Activated CD4-positive, CD25-positive, alpha-beta regulatory T cell treated with anti-CD3 and anti-CD28 coated beads, Interleukin-2, amount 50 U/mL, for 72 hours (primary cell): ENCODE measurements around the gene METTL1.

Source experiments
- DNase-seq: peaks from one replicate; pipeline ENCODE4 v3.0.0; 2021

Gene METTL1

GRCh38 chr12:57752668-57753000 lies 19.3 kb downstream of the METTL1 start:
- no peak for DNase-seq

GRCh38 chr12:57751788-57752667 lies 19.9 kb downstream of the METTL1 start, which contains the start of gene CDK4:
Gene CDK4, minus strand, starts transcription at chr12:57752310. Its CDS starts 593 bp downstream, at chr12:57751717.
- DNase-seq: peak; percentile 96

GRCh38 chr12:57751432-57751787 lies 20.5 kb downstream of the METTL1 start:
- no peak for DNase-seq

- no peak for DNase-seq
Observed at GRCh38 chr12:57750561-57751431, 21.1 kb downstream of the METTL1 start.

- no peak for DNase-seq
Observed at GRCh38 chr12:57749061-57749460, 22.8 kb downstream of the METTL1 start.

- DNase-seq: no peak
Observed at GRCh38 chr12:57746025-57746424, 25.9 kb downstream of the METTL1 start.

GRCh38 chr12:57745485-57745881 lies 26.4 kb downstream of the METTL1 start:
- DNase-seq: no peak

- DNase-seq: peak; percentile 85
Observed at GRCh38 chr12:57744777-57745484, 27.0 kb downstream of the METTL1 start, which contains the start of gene TSPAN31. Gene TSPAN31, plus strand, starts transcription at chr12:57745039. Its CDS starts 116 bp downstream, at chr12:57745155.

GRCh38 chr12:57744194-57744776 lies 27.6 kb downstream of the METTL1 start:
- DNase-seq: peak; percentile 66

- no peak for DNase-seq
Observed at GRCh38 chr12:57743769-57744168, 28.1 kb downstream of the METTL1 start.

GRCh38 chr12:57741844-57742738 lies 29.8 kb downstream of the METTL1 start:
- DNase-seq: peak; percentile 67

- DNase-seq: no peak
Observed at GRCh38 chr12:57741413-57741789, 30.5 kb downstream of the METTL1 start.

- DNase-seq: peak; percentile 66
Observed at GRCh38 chr12:57740656-57741412, 31.1 kb downstream of the METTL1 start.

GRCh38 chr12:57739914-57740538 lies 31.9 kb downstream of the METTL1 start:
- no peak for DNase-seq

- no peak for DNase-seq
Observed at GRCh38 chr12:57739387-57739786, 32.5 kb downstream of the METTL1 start.

- no peak for DNase-seq
Observed at GRCh38 chr12:57738661-57739237, 33.2 kb downstream of the METTL1 start, which contains the start of gene AGAP2. Gene AGAP2, minus strand, starts transcription at chr12:57738742. Its CDS starts 496 bp downstream, at chr12:57738246.

GRCh38 chr12:57737467-57738460 lies 34.1 kb downstream of the METTL1 start:
- DNase-seq: no peak

GRCh38 chr12:57736741-57737466 lies 35.0 kb downstream of the METTL1 start:
- no peak for DNase-seq
